GM18517 (cell line): ENCODE results near the gene CELF4.

Experiments
- ATAC-seq: cut with Tn5 transposase; IDR thresholded peaks from one replicate; pipeline ENCODE4 v1.9.1; 2021; ENCODE audit warnings: mild to moderate bottlenecking, moderate library complexity; ENCODE audit not compliant: unreplicated experiment

The CELF4 gene

GRCh38 chr18:37527395-37527794, 38.2 kb downstream of the CELF4 start:
- no peak for ATAC-seq

DNA sequence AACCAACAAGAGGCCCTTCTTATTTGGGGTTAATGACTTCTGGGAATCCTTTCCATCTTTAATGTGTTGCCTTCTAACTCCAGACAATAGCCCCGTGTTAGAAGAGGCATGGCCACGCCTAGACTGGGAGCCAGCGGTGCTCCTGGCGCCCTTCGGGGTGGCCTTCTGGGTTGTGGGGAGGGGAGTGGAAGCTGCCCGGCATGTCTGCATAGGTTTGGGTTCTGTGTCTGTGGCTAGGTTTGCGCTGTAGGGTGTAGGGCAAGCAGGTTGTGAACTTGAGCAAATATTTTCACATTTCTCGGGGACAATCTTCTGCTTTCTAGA, 40.4 kb downstream of the CELF4 start:
- no peak for ATAC-seq

GRCh38 chr18:37524498-37525261, 40.9 kb downstream of the CELF4 start:
- ATAC-seq = no peak

GRCh38 chr18:37524139-37524497, 41.5 kb downstream of the CELF4 start:
- no peak for ATAC-seq

GRCh38 chr18:37521510-37522465, 43.8 kb downstream of the CELF4 start:
- ATAC-seq = no peak

- ATAC-seq = no peak
Observed at GRCh38 chr18:37520508-37520907, 45.1 kb downstream of the CELF4 start.

DNA sequence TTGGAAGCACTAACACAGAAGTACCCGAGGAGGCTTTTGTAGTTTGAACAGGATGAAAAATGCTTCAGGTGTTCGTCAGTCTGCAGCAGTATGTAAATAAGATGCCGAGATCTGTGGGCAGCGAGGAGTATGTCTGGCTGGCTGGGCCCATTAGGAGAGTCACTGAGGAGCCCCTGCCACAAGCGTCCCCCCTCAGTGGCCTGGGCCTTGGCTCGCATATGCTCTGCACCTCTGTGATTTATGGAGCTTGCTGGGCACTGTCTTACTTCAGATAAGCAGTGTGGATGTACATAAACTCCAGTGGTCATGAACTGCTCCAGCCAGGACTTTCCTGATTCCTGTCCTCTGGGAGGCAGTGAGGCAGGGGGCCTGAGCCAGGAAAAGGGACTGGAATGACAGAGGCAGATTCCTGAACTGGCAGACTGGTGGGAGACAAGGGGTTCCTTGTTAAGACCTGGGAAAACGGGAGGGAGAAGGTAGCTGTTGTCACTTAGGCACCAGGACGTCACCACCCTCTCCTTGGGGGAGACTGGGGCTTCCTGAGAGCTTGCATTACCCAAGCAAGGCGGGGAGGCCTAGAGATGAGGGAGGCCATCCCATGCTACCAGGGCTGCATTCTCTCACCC, 46.0 kb downstream of the CELF4 start:
- ATAC-seq = no peak

GRCh38 chr18:37516361-37516853, 49.2 kb downstream of the CELF4 start:
- ATAC-seq = no peak

DNA sequence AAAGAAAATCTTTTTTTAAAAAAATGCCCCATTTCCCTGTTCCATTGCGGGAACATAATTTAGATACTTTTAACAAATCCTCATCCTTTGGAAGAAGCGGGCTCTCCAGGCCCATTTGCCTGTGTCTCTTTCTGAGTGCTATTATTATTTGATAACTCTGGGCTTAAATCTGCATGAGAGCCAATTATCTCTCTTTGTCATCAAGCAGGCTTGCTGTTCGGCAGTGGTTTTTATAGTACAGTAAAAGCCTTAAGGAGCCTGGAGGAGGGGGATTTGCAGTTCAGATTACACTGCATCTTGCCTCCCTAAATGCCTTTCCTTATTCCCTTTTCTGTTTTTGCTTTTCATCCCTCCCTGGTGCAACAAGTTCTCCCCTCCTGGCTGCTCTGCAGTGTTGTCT, 50.6 kb downstream of the CELF4 start:
- ATAC-seq = no peak

DNA sequence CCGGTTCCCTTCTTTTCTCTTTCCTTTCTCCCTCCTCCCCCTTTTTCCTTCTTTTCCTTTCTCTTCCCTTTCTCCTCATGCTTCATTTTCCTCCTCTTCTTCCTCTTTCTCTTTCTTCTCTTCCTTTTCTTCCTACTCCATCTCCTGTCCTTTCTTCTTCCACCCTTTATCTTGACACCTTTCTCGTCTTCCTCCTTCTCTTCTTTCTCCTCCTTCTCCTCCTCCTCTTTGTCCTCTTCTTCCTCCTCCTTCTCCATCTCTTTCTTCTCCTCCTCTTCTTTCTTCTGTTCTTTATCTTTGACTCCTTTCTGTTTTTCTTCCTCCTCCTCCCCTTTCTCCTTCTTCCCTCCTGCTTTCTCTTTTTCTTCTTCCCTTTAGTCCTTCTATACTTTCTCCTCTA, 53.2 kb downstream of the CELF4 start:
- ATAC-seq = no peak

DNA sequence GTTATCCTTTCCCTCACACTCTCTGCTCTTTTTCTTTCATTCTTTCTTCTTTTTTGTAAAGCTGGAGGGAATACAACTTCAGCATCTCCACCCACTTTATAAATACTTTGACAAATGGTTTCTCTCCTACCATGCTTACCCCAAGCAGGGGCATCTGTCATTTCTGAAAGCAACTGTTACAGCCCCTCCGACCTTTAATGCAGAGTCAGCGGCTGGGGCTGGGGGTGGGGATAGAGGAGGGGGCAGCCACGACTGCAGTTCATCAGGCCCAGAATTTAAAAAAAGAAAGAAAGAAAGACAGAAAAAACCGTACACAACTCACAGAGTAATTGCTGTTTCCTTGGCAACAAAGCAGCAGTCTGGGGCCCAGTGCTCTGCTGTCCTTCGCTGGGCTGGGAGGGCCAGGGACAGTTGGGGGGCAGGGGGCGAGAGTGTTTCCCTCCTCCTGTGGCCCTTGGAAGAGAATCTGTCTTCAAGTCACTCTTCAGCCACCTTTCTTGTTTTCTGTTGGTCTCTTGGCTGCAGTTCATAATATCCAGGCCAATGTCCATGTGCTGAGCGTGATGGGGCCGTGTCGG, 53.8 kb downstream of the CELF4 start:
- ATAC-seq = no peak

GRCh38 chr18:37509600-37509999, 56.0 kb downstream of the CELF4 start:
- ATAC-seq = no peak

- no peak for ATAC-seq
Observed at GRCh38 chr18:37508207-37508606, 57.4 kb downstream of the CELF4 start.

DNA sequence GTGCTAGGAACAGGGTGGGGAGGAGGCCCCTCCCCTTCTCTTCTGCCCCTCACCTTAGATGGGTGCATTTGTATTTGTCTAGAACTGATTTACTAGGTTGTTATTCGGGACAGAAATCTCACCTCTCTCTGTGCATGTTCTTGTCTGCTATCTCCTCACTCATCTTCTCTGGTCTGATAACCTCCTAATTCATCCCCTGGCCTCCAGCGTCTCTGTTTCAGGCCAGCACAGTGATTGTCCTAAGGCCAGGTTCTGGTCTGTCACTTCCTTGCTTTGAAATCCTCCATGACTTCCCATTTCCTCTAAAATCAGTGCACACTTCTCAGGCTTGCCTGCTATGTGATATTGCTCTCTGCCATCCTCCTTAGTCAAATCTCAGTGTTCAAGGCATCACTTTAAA, 58.4 kb downstream of the CELF4 start:
- no peak for ATAC-seq

GRCh38 chr18:37506001-37506400, 59.6 kb downstream of the CELF4 start:
- ATAC-seq = no peak

DNA sequence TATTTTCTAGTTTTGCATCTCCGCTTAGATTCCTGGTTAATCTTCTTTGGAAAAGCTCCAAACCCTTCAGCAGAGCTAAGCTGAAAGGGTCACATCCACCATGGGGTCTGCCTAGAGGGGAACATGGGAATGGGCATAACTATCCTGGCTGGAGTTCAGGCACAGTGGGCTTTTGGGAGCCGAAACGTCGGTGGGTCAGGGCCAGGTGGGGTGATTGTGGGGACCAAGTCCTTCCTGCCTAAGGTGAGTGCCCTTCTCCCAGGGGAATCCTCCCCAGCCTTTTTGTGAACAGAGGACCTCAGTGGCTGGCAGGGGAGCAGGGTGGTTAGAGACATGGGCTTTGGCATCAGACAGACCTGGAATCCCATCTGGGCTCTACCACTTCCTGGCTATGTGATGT, 60.3 kb downstream of the CELF4 start:
- ATAC-seq = no peak

DNA sequence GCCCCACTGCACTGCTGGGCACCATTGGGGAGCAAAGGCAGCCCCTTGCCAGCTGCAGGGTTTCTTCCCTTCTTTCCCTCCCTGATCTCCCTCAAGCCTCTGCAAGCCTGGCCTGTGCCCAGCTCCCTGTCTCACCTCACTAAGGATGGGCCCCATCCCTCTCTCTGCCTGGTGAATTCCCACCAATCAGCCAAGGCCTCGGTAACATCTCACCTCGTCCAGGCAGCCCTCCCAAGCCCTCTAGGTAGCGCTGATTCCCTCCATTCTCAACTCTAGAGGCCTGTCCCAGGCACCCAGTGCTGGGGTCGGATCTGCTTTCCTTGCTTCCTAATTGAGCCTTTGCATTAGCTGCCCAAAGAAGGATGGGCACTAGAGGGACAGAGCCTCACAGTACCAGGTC, 63.0 kb downstream of the CELF4 start:
- ATAC-seq = no peak

DNA sequence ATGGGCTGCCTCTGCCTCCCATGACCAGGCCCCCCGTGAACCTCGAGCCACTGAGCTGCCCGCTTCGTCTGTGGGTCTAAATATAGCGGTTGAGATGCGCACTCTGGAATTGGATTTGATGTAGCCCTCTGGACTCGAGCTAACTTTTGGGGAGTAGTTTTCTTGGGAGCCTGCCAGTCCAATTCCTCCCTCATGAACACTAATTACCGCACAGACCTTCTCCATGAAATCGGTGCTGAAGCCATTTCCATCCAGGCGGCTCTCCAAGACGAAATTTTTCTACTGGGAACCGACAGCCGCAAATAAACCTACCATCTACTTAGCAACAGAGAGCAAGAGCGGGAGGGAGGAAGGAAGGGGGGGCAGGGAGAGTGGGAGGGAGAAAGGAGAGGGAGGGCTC, 63.6 kb downstream of the CELF4 start:
- ATAC-seq = no peak

- ATAC-seq = no peak
Observed at GRCh38 chr18:37501136-37501535, 64.5 kb downstream of the CELF4 start.

GRCh38 chr18:37499913-37500312, 65.7 kb downstream of the CELF4 start:
- ATAC-seq = no peak

DNA sequence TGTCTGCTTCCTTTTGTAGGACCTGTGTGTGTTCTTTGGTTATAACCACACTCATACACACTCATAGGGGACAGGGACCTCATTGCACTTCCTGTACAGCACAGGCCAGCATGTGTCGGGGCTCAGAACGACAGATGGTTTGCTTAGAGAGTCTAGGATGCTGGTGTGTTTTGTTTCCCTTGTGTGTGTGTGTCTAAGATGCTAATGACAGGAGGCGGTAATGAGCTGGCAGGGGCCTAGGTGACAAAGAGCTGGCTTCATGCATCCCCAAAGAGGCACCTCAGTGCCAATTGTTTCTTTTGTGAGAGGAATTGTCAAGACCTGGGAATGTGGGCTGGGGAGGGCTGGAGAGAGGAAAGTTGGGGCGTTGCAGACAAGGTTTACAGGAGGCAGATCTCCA, 66.6 kb downstream of the CELF4 start:
- ATAC-seq = no peak
